Measurements from ENCODE around the gene ANO3.

ANO3 gene

DNA sequence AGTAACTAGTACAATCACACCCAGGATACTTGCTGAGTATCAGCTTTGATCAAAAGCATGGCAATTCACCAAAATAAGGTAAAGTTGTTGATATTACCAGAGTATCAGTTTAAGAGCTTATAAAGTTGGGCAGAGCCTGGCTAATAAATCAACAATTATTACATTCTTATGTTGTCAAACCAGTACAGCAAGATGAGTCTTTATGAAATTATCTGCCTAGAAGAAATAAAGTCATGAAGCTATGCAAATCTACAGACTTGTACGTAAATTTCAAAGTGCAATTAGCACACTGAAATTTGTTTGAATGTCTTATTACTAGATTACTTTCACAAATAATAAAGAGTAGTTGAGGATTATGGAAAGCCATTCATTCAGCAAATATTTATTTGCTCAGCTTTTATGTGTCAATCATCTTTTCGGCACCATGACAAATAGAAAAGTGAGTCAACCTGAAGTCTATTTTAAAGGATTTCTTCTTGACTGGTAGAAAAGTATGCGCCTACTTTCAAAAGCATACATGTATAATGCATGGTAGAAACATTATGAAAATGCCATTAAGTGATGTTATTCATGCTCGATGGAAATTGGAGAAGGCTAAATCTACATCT, 5.0 kb upstream of the ANO3 start:
- no peaks in the 10 kb centered on the region for H3K9me3 ChIP-seq (ENCODE audit: insufficient read depth, low read depth, low read length)
- DNase-seq, result no peak

DNA sequence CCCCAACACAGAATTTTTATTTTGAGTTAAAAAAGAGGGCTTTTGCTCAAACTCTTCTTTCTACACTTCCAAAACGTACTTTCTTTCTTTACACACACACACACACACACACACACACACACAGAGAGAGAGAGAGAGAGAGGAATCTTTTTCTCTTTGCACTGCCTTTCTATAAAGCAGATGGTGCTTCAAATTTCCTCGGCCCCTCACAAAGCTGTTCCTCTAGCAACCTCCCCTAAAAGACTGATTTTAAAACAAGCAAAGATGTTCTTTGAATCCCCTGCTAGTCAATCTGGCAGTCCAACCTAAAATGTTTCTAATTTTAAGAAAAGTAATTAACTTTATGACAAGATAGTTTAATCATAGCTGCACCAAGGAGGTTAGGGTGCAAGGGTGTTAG, 2.7 kb upstream of the ANO3 start:
- Histone ChIP-seq H3K27me3 (ENCODE audit: insufficient read depth, low read length) (no peaks in the 10 kb centered on the region), H3K14ac (ENCODE audit: low read length) (no peak overlapping the region), H3K23ac (ENCODE audit: low read length) (no peak overlapping the region), H2BK5ac (ENCODE audit: low read depth, low read length, poor library complexity) (no peak overlapping the region), H2AFZ (ENCODE audit: insufficient read depth, low read length, poor library complexity) (no peak overlapping the region), H4K91ac (ENCODE audit: low read depth, low read length) (no peak overlapping the region), H3K9ac (ENCODE audit: low read length) (no peak overlapping the region), H3K79me1 (ENCODE audit: low read length) (no peaks in the 10 kb centered on the region), H3K4ac (ENCODE audit: low read depth, low read length) (no peak overlapping the region), H4K8ac (ENCODE audit: low read depth, low read length) (no peak overlapping the region), H2BK120ac (ENCODE audit: insufficient read depth, low read length, poor library complexity) (no peak overlapping the region), H2AK5ac (ENCODE audit: low read length) (no peak overlapping the region), H3K18ac (ENCODE audit: low read length) (no peak overlapping the region), H3K4me3 (ENCODE audit: low read depth, low read length) (no peak overlapping the region), H3K79me2 (ENCODE audit: control insufficient read depth, insufficient read depth, low read length, poor library complexity) (no peaks in the 10 kb centered on the region), H3K9me3 (ENCODE audit: insufficient read depth, low read depth, low read length) (no peaks in the 10 kb centered on the region), H3K27ac (ENCODE audit: low read depth, low read length) (no peak overlapping the region), H3K36me3 (ENCODE audit: control insufficient read depth in 1 of 2, insufficient read depth in 2 of 2, low read length in 2 of 2) (no peaks in the 10 kb centered on the region), H3K4me1 (ENCODE audit: control insufficient read depth in 1 of 2, insufficient read depth in 2 of 2, low read length in 2 of 2) (peaks cover 0 to 1% of the 10 kb centered on the region in 2 experiments), H4K12ac (ENCODE audit: low read depth, low read length) (no peak overlapping the region), H2BK12ac (ENCODE audit: low read length) (no peak overlapping the region), H3K4me2 (ENCODE audit: low read length) (no peak overlapping the region)
- no peak for DNase-seq
- no CpG with 5 or more reads among the region's 2 CpGs for WGBS (ENCODE audit: extremely low coverage, insufficient coverage, insufficient read length)

More for the DNA sequence above, 5.0 kb upstream of the ANO3 start:
- Histone ChIP-seq H2AFZ (ENCODE audit: insufficient read depth, low read length, poor library complexity) (no peak overlapping the region), H3K9ac (ENCODE audit: low read length) (no peak overlapping the region), H3K14ac (ENCODE audit: low read length) (no peak overlapping the region), H2BK120ac (ENCODE audit: insufficient read depth, low read length, poor library complexity) (no peak overlapping the region), H2AK5ac (ENCODE audit: low read length) (no peak overlapping the region), H2BK12ac (ENCODE audit: low read length) (no peak overlapping the region), H3K36me3 (ENCODE audit: control insufficient read depth in 1 of 2, insufficient read depth in 2 of 2, low read length in 2 of 2) (no peaks in the 10 kb centered on the region), H3K27ac (ENCODE audit: low read depth, low read length) (no peak overlapping the region), H4K91ac (ENCODE audit: low read depth, low read length) (no peak overlapping the region), H3K79me2 (ENCODE audit: control insufficient read depth, insufficient read depth, low read length, poor library complexity) (no peaks in the 10 kb centered on the region), H4K12ac (ENCODE audit: low read depth, low read length) (no peak overlapping the region), H2BK5ac (ENCODE audit: low read depth, low read length, poor library complexity) (no peak overlapping the region), H3K4me3 (ENCODE audit: low read depth, low read length) (no peak overlapping the region), H3K4ac (ENCODE audit: low read depth, low read length) (no peak overlapping the region), H3K27me3 (ENCODE audit: insufficient read depth, low read length) (no peaks in the 10 kb centered on the region), H4K8ac (ENCODE audit: low read depth, low read length) (no peak overlapping the region), H3K4me2 (ENCODE audit: low read length) (no peak overlapping the region), H3K79me1 (ENCODE audit: low read length) (no peaks in the 10 kb centered on the region), H3K23ac (ENCODE audit: low read length) (no peak overlapping the region), H3K4me1 (ENCODE audit: control insufficient read depth in 1 of 2, insufficient read depth in 2 of 2, low read length in 2 of 2) (no peaks in the 10 kb centered on the region), H3K18ac (ENCODE audit: low read length) (no peak overlapping the region)
- WGBS (ENCODE audit: extremely low coverage, insufficient coverage, insufficient read length), result no CpG with 5 or more reads among the region's 4 CpGs

DNA sequence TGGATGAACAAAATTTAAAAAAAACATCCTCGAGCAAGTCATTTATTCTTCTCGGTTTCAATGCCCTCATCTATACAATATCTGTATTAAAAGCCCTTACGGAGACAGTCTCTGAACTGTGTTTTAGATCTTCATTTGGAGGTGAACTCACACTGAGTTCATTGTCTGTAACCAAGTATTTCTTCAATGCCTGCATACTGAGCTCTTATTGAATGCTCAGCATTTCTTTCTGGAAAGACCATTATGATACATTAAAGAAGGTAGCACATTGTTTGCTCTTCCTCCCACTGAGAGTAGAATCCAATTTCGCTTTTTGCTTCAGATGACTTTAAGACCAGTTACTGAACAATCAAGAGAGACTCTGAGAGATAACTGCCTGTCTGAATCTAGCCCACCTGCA, 1.7 kb upstream of the ANO3 start:
- Histone ChIP-seq H2BK12ac (ENCODE audit: low read length) (no peak overlapping the region), H3K23ac (ENCODE audit: low read length) (no peak overlapping the region), H3K4me1 (ENCODE audit: control insufficient read depth in 1 of 2, insufficient read depth in 2 of 2, low read length in 2 of 2) (peaks cover 0 to 1% of the 10 kb centered on the region in 2 experiments), H3K4me3 (ENCODE audit: low read depth, low read length) (no peak overlapping the region), H2BK120ac (ENCODE audit: insufficient read depth, low read length, poor library complexity) (no peak overlapping the region), H4K12ac (ENCODE audit: low read depth, low read length) (no peak overlapping the region), H3K79me2 (ENCODE audit: control insufficient read depth, insufficient read depth, low read length, poor library complexity) (no peaks in the 10 kb centered on the region), H3K9me3 (ENCODE audit: insufficient read depth, low read depth, low read length) (no peaks in the 10 kb centered on the region), H3K27me3 (ENCODE audit: insufficient read depth, low read length) (no peaks in the 10 kb centered on the region), H2BK5ac (ENCODE audit: low read depth, low read length, poor library complexity) (no peak overlapping the region), H3K18ac (ENCODE audit: low read length) (no peak overlapping the region), H3K4ac (ENCODE audit: low read depth, low read length) (no peak overlapping the region), H2AK5ac (ENCODE audit: low read length) (no peak overlapping the region), H3K4me2 (ENCODE audit: low read length) (no peak overlapping the region), H3K14ac (ENCODE audit: low read length) (no peak overlapping the region), H3K27ac (ENCODE audit: low read depth, low read length) (no peak overlapping the region), H4K8ac (ENCODE audit: low read depth, low read length) (no peak overlapping the region), H3K9ac (ENCODE audit: low read length) (no peak overlapping the region), H4K91ac (ENCODE audit: low read depth, low read length) (no peak overlapping the region), H3K36me3 (ENCODE audit: control insufficient read depth in 1 of 2, insufficient read depth in 2 of 2, low read length in 2 of 2) (no peaks in the 10 kb centered on the region), H2AFZ (ENCODE audit: insufficient read depth, low read length, poor library complexity) (no peak overlapping the region), H3K79me1 (ENCODE audit: low read length) (no peaks in the 10 kb centered on the region)
- no CpG with 5 or more reads among the region's 4 CpGs for WGBS (ENCODE audit: extremely low coverage, insufficient coverage, insufficient read length)
- no peak for DNase-seq

DNA sequence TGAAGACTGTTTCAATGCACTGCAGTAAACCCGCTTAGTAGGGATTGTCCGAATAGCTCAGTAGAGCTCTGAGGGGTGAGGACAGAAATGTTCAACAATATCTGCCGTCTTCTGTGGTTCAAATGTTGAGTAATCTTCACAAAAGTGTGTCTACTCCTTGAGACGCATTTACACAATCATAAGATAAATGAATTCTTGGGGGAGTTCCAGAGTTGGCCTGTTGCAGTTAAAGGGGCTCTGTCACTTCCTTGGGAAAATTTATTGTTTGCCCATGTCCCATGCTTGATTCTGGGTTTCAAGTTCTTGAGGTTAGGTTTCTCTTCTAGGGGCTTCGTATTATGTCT, 614 bp downstream of the ANO3 start:
- H3K36me3 ChIP-seq (ENCODE audit: control insufficient read depth in 1 of 2, insufficient read depth in 2 of 2, low read length in 2 of 2), result no peaks in the 10 kb centered on the region
- H2BK5ac ChIP-seq (ENCODE audit: low read depth, low read length, poor library complexity), result no peak overlapping the region
- H3K4me3 ChIP-seq (ENCODE audit: low read depth, low read length), result no peak overlapping the region
- H2BK120ac ChIP-seq (ENCODE audit: insufficient read depth, low read length, poor library complexity), result no peak overlapping the region
- H3K23ac ChIP-seq (ENCODE audit: low read length), result no peak overlapping the region
- H3K14ac ChIP-seq (ENCODE audit: low read length), result no peak overlapping the region
- peak overlapping the region; percentile 51 for H3K4me2 ChIP-seq (ENCODE audit: low read length)
- no peak overlapping the region for H3K4ac ChIP-seq (ENCODE audit: low read depth, low read length)
- no peaks in the 10 kb centered on the region for H3K79me2 ChIP-seq (ENCODE audit: control insufficient read depth, insufficient read depth, low read length, poor library complexity)
- H2BK12ac ChIP-seq (ENCODE audit: low read length), result no peak overlapping the region
- H2AK5ac ChIP-seq (ENCODE audit: low read length), result no peak overlapping the region
- WGBS (ENCODE audit: extremely low coverage, insufficient coverage, insufficient read length), result no CpG with 5 or more reads among the region's 5 CpGs
- H2AFZ ChIP-seq (ENCODE audit: insufficient read depth, low read length, poor library complexity), result no peak overlapping the region
- H4K12ac ChIP-seq (ENCODE audit: low read depth, low read length), result no peak overlapping the region
- H3K27ac ChIP-seq (ENCODE audit: low read depth, low read length), result no peak overlapping the region
- no peak for DNase-seq
- no peaks in the 10 kb centered on the region for H3K9me3 ChIP-seq (ENCODE audit: insufficient read depth, low read depth, low read length)
- no peak overlapping the region for H3K18ac ChIP-seq (ENCODE audit: low read length)
- H3K79me1 ChIP-seq (ENCODE audit: low read length), result no peaks in the 10 kb centered on the region
- peaks cover 0 to 1% of the 10 kb centered on the region in 2 experiments for H3K4me1 ChIP-seq (ENCODE audit: control insufficient read depth in 1 of 2, insufficient read depth in 2 of 2, low read length in 2 of 2)
- H4K91ac ChIP-seq (ENCODE audit: low read depth, low read length), result no peak overlapping the region
- H4K8ac ChIP-seq (ENCODE audit: low read depth, low read length), result no peak overlapping the region
- no peaks in the 10 kb centered on the region for H3K27me3 ChIP-seq (ENCODE audit: insufficient read depth, low read length)
- H3K9ac ChIP-seq (ENCODE audit: low read length), result no peak overlapping the region

All from trophoblast cell (in vitro differentiated cells and primary cell).